A673 (cell line): ENCODE data around the gene C3orf70. TPM values are rescaled to one million over a fixed set of nuclear protein-coding genes. Genes with fewer than 3 reads are reported as not detected.

Source experiments
- BruUV-seq: library from RNA; stranded (reverse); fragments of 400-500 nt; replicated peaks from 2 replicates; lab custom pipeline; 2021; lab: Mats Ljungman, UMichigan
- CTCF ChIA-PET: fragments of 300-600 bp; sonication (Branson Sonifier 250); formaldehyde crosslinking; loops from one replicate; lab custom pipeline; 2022; ENCODE audit warnings: antibody characterized with exemption; lab: Charles Lee
- POLR2A ChIA-PET: fragments of 300-600 bp; sonication (Branson Sonifier 250); formaldehyde crosslinking; loops from one replicate; lab custom pipeline; 2022; ENCODE audit warnings: antibody characterized with exemption; ENCODE audit not compliant: low non-redundant PET; lab: Charles Lee
- DNase-seq: peaks from one replicate; pipeline ENCODE4 v3.0.0-alpha.2; 2015; ENCODE audit warnings: low spot score
- H3K27ac ChIP-seq: fragments of 200-600 bp; sonication (generic); 2 replicates; pipeline ENCODE4 v1.5.1; 2016; ENCODE audit warnings: mixed run types, low read depth, mild to moderate bottlenecking, mixed read lengths, antibody characterized with exemption, low read length; ENCODE audit not compliant: poor library complexity, severe bottlenecking
- H3K27me3 ChIP-seq: fragments of 200-600 bp; sonication (generic); replicated peaks from 2 replicates; pipeline ENCODE4 v1.6.1; 2017; ENCODE audit warnings: mixed run types, low read depth, mild to moderate bottlenecking, mixed read lengths, antibody characterized with exemption, low read length; ENCODE audit not compliant: insufficient read depth, poor library complexity
- H3K36me3 ChIP-seq: fragments of 200-600 bp; sonication (generic); 2 replicates; pipeline ENCODE4 v1.6.1; 2016; ENCODE audit warnings: mixed run types, mild to moderate bottlenecking, mixed read lengths, antibody characterized with exemption, low read length; ENCODE audit not compliant: insufficient read depth, poor library complexity, severe bottlenecking
- H3K4me1 ChIP-seq: fragments of 200-600 bp; sonication (generic); 2 replicates; pipeline ENCODE4 v1.6.1; 2017; ENCODE audit warnings: mixed run types, mild to moderate bottlenecking, mixed read lengths, antibody characterized with exemption, low read length; ENCODE audit not compliant: insufficient read depth, poor library complexity, severe bottlenecking
- H3K4me3 ChIP-seq: fragments of 200-600 bp; sonication (generic); 2 replicates; pipeline ENCODE4 v1.5.1; 2016; ENCODE audit warnings: low read depth, mixed run types, mild to moderate bottlenecking, mixed read lengths, low read length; ENCODE audit not compliant: poor library complexity, severe bottlenecking
- H3K9me3 ChIP-seq: fragments of 200-600 bp; sonication (generic); 2 replicates; pipeline ENCODE4 v1.6.1; 2016; ENCODE audit warnings: mixed run types, low read depth, mild to moderate bottlenecking, mixed read lengths, antibody characterized with exemption, low read length; ENCODE audit not compliant: poor library complexity, severe bottlenecking
- CTCF ChIP-seq: fragments of 300-800, 200-600 bp; sonication (generic); conservative IDR thresholded peaks from 2 replicates; pipeline ENCODE4 v1.5.1; 2017; ENCODE audit warnings: low read depth, mild to moderate bottlenecking, antibody characterized with exemption, low read length, moderate library complexity, mixed read lengths
- EZH2 ChIP-seq: fragments of 200-600 bp; sonication (generic); IDR thresholded peaks from 2 replicates; pipeline ENCODE4 v1.6.1; 2017; ENCODE audit warnings: borderline replicate concordance, low read depth, mild to moderate bottlenecking, mixed read lengths, antibody characterized with exemption, low read length; ENCODE audit not compliant: poor library complexity, severe bottlenecking
- intact Hi-C: fragments of 100-400 bp; cut with micrococcal nuclease; formaldehyde crosslinking; loops from one replicate; pipeline ENCODE4 v1.10.0; 2022; ENCODE audit not compliant: unreplicated experiment
- total RNA-seq: library from RNA; stranded (reverse); gene quantifications from 2 replicates; pipeline ENCODE4 v1.2.3, GENCODE V29; 2021

Gene C3orf70
- total RNA-seq, 1 experiment from 2014 or later = 0.26 TPM

GRCh38 chr3:185129083-185129482, 23.8 kb downstream of the C3orf70 start:
- Histone ChIP-seq H3K36me3 (no peaks in the 10 kb centered on the region), H3K4me3 (no peak overlapping the region), H3K9me3 (no peaks in the 10 kb centered on the region), H3K4me1 (no peaks in the 10 kb centered on the region), H3K27ac (no peak overlapping the region), H3K27me3 (no peaks in the 10 kb centered on the region)
- TF ChIP-seq CTCF (no peak), EZH2 (no peak)
- intact Hi-C loops = no loop called here
- BruUV-seq = no TSS peak
- CTCF ChIA-PET = no interaction called here
- no peak for DNase-seq
- POLR2A ChIA-PET = no interaction called here

GRCh38 chr3:185126201-185126600, 26.7 kb downstream of the C3orf70 start:
- no peak for DNase-seq
- Histone ChIP-seq H3K27me3 (no peaks in the 10 kb centered on the region), H3K9me3 (no peaks in the 10 kb centered on the region), H3K36me3 (no peaks in the 10 kb centered on the region), H3K27ac (no peak overlapping the region), H3K4me1 (no peaks in the 10 kb centered on the region), H3K4me3 (no peak overlapping the region)
- POLR2A ChIA-PET = no interaction called here
- no TSS peak for BruUV-seq
- TF ChIP-seq CTCF (no peak), EZH2 (no peak)
- CTCF ChIA-PET = no interaction called here
- intact Hi-C loops = no loop called here

- CTCF ChIA-PET = no interaction called here
These were observed 32.7 kb downstream of the C3orf70 start for GRCh38 chr3:185120126-185120525.

More at GRCh38 chr3:185120126-185120525, 32.7 kb downstream of the C3orf70 start:
- Histone ChIP-seq H3K9me3 (no peaks in the 10 kb centered on the region), H3K27me3 (no peaks in the 10 kb centered on the region), H3K4me3 (no peak overlapping the region), H3K36me3 (no peaks in the 10 kb centered on the region), H3K27ac (no peak overlapping the region), H3K4me1 (no peaks in the 10 kb centered on the region)
- no peak for DNase-seq
- TF ChIP-seq CTCF (no peak), EZH2 (no peak)
- POLR2A ChIA-PET = no interaction called here
- no TSS peak for BruUV-seq
- intact Hi-C loops = no loop called here
